DMS114 treated with DMSO at 0.1 percent for 48 hours (cell line): ENCODE data around the gene GRIK5.
"Not testable (repeated sequence)": the region's sequence is repeated elsewhere in the genome, so short reads cannot be mapped to it uniquely, and the experiment has no call there.

ENCODE experiments used
- DNase-seq: peaks from one replicate; lab custom pipeline; 2025; ENCODE audit not compliant: unreplicated experiment; lab: John Stamatoyannopoulos, UW

Gene GRIK5

DNA sequence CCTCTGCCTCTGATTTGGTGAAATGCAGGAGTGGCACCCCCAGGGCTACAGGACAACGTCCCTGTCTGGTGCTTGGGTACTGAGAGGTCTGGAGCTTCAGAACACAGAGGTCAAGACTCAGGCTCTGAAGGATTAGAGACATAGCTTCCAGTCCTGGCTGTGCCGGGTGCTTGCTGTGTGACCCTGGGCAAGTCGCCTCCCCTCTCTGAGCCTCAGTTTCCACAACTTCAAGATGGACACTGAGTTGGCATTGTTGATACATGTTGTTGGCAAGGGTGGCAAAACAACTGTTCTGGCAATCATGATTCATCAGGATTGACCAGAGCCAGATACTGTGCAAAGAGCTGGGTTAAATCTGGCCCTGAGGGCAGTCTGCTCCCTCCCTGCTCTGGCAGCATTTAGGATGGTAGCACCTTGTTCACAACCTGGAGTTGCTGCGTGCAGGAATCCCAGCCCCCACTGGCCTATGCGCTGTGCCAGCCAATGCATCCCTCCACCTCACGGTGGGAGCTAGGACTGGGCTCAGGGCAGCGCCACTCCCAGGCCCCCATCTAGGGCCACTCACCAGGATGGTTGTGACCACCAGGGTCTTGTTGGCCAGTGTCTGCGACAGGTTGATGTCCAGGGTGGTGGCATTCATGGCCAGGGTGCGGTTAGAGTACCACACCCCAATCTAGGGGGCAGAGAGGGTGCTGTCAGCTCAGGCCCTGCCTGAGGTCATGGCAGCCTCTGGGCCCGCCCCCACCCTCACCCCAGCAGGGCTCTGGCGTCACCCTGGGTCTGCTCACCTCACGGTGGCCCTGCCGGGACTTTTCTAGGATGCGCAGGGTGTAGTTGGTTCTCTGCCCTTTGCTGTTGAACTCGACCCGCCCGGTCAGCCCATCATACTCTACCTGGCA, 16.7 kb downstream of the GRIK5 start:
- DNase-seq, result no peak

DNA sequence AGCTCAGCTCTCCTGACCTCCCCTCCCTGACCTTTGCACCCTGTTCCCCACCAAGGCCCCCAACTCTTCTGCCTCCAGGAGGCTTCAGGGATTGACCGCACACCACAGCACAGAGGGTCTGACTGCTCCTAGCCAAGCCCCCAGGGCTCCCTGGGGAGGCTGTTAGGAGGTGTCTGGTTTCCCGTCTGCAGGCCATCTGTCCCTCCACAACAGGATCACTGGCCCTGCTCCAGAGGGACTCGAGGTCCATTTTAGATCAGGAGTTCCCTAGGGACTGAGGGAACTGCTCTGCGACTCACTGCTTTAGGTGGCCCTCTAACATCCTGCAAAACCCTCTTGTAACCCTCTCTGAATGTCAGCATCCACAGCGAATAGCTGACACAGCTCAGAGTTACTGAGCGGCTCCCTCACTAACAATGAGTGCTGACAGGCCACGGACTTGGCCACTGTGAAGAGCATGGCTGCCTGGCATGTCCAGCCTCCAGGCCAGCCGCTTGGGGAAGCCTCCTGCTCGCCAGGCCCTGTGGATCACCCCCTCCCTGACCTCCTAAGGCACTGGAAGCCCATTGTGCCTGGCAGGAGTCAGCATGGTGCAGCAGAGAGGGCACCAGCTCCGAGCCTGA, 17.7 kb downstream of the GRIK5 start:
- no peak for DNase-seq

DNA sequence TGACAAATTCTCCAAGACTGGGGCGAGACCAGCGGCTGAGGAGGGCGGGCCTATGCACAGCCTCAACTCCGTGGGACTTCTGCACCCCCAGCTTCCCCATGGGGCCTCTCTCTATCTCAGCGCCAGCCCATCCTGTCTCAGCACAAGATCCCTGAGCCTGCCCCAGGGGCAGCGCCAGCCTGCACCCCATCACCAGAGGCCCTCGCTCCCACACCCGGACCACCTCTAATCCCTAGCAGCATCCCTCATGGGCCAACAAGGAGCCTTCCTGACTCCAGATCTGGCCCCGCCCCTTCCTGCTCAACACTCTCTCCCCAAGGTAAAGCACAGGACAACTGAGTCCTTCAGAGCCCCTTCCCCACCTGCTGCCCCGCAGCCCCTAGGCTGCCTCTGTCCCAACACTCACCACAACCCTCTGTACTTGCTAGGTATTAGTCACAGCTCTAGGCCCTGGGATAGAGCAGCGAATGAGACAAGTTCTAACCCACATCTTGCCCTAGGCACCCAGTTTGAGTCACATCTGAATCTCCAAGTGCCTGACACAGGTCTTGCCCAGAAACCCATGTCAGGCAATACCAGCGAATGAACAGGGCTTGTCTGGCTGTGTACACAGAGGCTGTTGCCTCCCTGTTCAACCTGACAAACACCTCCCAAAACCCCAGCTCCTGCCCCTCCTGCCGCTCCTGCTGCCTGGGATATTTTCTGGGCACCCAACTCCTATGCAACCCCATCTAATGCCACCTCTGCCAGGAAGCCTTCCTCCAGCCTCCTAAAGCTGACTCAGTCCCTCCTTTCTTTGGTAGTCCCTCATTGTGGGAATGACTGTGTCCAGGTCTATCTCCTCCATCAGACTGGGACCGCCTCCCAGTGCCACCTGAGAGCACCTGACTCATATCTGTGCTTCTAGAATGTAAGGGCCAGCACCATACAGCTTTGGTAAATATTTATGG, 18.6 kb downstream of the GRIK5 start:
- no peak for DNase-seq

DNA sequence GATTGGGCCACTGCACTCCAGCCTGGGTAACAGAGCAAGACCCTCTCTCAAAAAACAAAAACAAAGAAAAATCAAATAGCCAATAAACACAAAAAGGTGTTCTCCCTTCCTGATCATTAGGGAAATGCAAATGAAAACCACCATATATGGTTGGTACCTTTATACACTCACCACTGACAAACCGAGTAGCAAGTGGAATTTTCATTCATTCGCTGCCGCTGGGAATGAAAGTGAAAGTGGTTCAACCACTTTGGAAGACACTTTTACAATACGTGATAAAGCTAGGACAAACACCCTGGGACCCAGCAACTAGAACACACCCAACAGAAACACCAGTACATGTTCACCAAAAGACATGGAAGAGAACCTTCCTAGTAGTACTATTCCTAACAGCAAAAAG, 21.0 kb downstream of the GRIK5 start:
- DNase-seq, result no peak

DNA sequence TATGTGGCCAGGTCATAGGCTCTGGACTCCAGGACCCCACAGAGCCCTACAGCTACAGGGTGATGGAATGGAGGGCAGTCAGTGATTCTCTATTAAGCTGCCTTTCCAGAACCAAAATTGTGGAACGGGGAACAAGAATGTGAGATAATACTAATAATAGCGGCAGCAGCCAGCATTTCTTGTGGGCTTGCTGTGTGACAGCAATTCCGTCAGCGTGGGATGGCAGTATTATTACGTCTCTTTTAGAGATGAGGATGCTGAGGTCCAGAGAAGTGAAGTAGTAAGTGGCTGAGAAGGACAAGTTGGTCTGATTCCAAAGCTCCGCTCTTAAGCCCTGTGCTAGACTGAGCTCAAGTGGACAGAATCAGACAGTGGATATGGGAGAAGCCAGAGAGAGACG, 24.4 kb downstream of the GRIK5 start:
- no peak for DNase-seq

DNA sequence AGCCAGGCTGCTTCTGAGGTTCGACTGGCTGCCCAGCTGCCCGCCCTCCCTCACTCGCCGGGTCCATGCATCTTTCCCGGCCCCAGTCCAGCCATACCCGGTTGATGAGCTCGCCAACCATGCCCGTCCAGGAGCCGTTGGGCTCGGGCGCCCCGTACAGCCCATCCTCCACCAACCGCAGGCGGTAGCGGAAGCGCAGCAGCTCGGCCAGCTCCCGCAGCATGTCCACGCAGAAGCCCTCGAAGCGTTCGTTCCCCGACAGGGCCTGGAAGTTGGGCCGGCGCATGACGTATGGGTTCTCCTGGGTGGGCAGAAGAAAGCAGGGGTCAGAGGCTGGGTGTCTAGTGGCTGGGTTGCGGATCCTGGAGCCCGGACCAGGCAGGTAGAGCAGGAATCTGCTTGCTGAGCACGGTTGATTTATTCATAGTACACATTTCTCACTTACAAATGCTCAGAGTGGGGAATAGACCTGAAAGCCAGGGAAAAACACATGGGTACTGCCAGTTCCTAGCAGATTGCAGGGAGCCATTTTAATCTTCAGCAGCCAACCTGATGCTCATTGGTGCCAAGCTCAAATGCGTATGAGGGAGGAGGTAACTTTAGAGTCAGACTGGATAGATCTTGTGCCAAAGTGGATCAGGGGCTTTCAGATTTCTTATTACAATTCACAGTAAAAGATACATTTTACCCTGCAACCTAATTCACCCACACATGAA, 27.4 kb downstream of the GRIK5 start:
- DNase-seq, result no peak

DNA sequence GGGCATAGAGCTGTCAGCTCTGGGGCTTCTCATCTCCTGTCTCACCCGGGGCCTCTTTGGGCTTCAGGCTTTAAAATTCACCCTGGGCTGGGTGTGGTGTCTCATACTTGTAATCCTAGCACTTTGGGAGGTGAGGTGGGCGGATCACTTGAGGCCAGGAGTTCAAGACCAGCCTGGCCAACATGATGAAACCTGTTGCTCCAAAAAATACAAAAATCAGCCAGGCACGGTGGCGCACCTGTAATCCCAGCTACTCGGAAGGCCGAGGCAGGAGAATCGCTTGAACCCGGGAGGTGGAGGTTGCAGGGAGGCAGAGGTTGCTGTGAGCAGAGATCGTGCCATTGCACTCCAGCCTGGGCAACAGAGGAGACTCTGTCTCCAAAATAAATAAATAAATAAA, 29.5 kb downstream of the GRIK5 start:
- not testable (repeated sequence) for DNase-seq

GRCh38 chr19:42040031-42040430, 30.0 kb downstream of the GRIK5 start:
- DNase-seq, result no peak

GRCh38 chr19:42038666-42039065, 31.3 kb downstream of the GRIK5 start:
- DNase-seq, result no peak

- no peak for DNase-seq
These were observed 32.4 kb downstream of the GRIK5 start for GRCh38 chr19:42037649-42038048.

GRCh38 chr19:42034640-42035391, 35.2 kb downstream of the GRIK5 start:
- DNase-seq, result peak; percentile 67

- DNase-seq, result no peak
These were observed 36.6 kb downstream of the GRIK5 start for GRCh38 chr19:42033413-42033812.

DNA sequence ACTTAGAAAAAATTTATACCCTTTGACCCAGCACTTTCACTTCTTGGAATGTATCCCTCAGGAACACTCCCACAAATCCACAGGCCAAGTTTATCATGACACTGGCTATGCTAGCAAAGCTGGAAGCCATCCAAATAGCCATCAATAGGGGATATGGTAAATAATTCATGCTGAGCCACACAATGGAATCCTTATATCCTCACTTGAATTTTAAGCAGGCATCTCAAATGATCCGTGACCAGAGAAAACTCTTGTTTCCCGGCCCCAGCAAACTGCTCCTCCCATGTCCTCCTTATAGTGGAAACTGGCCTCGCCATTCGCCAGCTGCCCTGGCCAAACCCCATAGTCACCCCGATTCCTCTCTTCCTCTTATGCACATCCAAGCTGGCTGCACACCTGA, 37.6 kb downstream of the GRIK5 start:
- DNase-seq, result no peak

DNA sequence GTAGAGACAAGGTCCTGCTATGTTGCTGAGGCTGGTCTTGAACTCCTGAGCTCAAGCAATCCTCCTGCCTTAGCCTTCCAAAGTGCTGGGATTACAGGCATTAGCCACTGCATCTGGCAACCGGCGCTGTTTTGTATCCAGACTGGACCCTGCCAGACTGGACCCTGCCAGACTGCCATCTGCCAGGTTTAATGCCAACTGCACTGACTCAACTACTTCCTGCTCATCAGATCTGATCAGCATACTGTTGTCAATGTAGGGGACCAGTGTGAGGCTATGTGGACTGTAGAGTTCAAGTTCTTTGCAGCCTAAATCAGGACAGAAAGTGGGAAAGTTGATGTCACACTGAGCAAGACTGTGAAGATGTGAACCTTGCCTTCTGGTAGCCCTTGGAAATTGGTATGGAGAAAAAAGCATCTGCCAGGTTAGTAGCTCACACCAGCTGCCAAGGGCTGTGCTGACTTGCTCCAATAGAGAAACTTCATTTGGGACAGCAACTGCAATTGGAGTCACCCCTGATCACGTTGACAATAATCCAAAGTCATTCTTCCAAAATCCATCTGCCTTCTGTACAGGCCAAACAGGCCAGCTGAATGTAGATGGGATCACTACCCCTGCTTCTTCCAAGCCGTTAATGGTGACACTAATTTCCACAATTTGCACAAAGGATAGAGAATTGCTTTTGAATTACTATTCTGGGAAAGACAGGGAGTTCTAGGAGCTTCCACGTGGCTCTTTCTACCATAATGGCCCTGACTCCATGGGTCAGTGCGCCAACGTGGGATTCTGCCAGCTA, 39.2 kb downstream of the GRIK5 start:
- no peak for DNase-seq

DNA sequence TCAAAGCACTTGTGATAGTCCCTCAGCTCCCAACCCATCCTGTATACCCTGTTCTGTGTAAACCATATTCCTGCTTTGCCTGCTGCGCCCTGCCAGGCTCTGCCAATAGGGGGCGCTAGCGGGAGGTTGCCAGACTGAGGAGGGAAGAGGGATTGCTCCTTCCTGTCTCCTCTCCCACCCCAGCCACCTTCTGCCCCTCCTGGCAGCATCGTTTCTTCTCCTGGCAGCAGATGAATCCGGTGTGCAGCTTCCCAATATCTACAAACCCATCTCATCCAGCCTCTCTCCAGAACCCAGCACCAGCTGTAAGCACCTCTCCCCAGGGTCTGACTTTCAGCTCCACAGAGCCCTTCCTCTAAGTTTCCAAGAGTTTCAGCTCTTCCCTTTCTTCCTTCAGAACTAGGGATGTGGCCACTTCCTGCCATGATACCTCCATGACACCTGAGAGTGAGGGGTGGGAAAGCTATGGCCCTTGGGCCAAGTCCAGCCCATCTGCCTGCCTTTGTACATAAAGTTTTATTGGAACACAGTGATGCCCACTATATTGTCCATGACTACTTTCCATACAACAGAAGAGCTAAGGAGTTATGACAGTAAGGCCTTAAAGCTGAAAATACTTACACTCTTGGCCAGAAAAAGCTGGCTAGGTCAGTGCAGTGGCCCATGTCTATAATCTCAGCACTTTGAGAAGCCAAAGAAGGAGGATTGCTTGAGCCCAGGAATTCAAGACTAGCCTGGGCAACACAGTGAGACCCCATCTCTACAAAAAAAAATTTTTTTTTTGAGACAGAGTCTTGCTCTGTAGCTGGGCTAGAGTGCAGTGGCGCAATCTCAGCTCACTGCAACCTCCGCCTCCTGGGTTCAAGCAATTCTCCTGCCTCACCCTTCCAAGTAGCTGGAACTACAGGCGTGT, 41.4 kb downstream of the GRIK5 start:
- DNase-seq, result no peak

DNA sequence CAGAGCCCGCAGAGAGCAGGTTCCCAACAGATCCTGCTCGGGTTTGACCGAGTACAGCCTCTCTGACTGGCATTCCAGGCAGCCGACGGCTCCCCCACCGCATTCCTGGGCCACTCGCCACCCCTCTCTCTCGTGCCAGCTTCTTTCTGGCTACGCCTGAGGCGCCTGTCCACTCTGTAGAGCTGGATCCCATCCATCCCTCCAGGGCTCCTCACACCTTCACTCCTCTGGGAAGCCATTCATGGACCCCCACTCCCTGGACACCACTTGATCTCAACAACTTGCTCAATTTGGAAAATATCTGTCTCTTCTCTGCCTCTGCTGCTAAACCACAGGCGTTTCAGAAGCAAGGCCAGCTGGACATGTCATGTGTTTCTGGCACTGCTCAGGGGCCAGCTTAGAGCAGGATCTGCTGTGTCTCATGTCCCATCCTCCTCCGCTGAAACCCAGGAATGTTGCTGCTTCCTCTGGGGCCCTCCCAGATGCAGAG, 45.3 kb downstream of the GRIK5 start:
- DNase-seq, result no peak

DNA sequence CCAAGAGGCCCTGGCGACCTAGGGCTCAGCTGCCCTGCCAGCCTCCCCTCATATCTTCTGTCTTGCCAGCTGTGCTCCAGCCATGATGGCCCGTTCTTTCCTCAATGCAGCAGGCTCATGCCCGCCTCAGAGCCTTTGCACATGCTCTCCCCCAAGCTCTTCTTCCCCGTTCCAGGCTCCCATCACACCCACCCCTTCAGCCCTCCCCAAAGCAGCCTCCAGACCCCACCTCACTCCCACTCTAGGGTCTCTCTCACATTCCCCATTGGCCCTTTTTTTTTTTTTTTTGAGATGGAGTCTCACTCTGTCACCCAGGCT, 46.1 kb downstream of the GRIK5 start:
- DNase-seq, result no peak
